IPS-NIHi7 (cell line): Measurements from ENCODE around the gene HOXB8.

ENCODE experiments used
- DNase-seq: peaks from one replicate; pipeline ENCODE4 v3.0.0; 2012; ENCODE audit warnings: mixed read lengths; ENCODE audit errors: extremely low spot score

Gene HOXB8

GRCh38 chr17:48615047-48615962 lies at the start of gene HOXB8:
TSS of gene HOXB8 (minus strand) at chr17:48615292. CDS start at chr17:48614704, 588 bp downstream.
- no peak for DNase-seq

- DNase-seq, result peak; percentile 50
Observed at GRCh38 chr17:48663134-48663924, 48.2 kb upstream of the HOXB8 start.

GRCh38 chr17:48655913-48656312 lies 40.8 kb upstream of the HOXB8 start:
- DNase-seq, result no peak

GRCh38 chr17:48649741-48650140 lies 34.6 kb upstream of the HOXB8 start:
- DNase-seq, result no peak

- DNase-seq, result no peak
Observed at GRCh38 chr17:48647963-48648245, 32.8 kb upstream of the HOXB8 start.

GRCh38 chr17:48647103-48647962 lies 32.2 kb upstream of the HOXB8 start:
- DNase-seq, result peak; percentile 71

GRCh38 chr17:48646183-48647102 lies 31.4 kb upstream of the HOXB8 start:
- peak; percentile 51 for DNase-seq

- DNase-seq, result no peak
Observed at GRCh38 chr17:48645639-48646182, 30.6 kb upstream of the HOXB8 start.

GRCh38 chr17:48644910-48645557 lies 29.9 kb upstream of the HOXB8 start:
- DNase-seq, result no peak

GRCh38 chr17:48644159-48644558 lies 29.1 kb upstream of the HOXB8 start:
- no peak for DNase-seq

- DNase-seq, result no peak
Observed at GRCh38 chr17:48643697-48644012, 28.6 kb upstream of the HOXB8 start.

GRCh38 chr17:48642843-48643696 lies 28.0 kb upstream of the HOXB8 start:
- no peak for DNase-seq

GRCh38 chr17:48642059-48642842 lies 27.2 kb upstream of the HOXB8 start:
- DNase-seq, result peak; percentile 80

- no peak for DNase-seq
Observed at GRCh38 chr17:48641541-48642058, 26.5 kb upstream of the HOXB8 start.

GRCh38 chr17:48640858-48641180 lies 25.7 kb upstream of the HOXB8 start:
- no peak for DNase-seq

- DNase-seq, result no peak
Observed at GRCh38 chr17:48639982-48640857, 25.1 kb upstream of the HOXB8 start.

- DNase-seq, result no peak
Observed at GRCh38 chr17:48639136-48639535, 24.0 kb upstream of the HOXB8 start.
